ENCODE results near the gene RABL2B.

Gene RABL2B

GRCh38 chr22:50737728-50738648 is 45.4 kb downstream of the RABL2B start, which contains the start of gene ACR:
Gene ACR (plus strand): TSS chr22:50738204. CDS start chr22:50738236, 32 bp downstream.
- DNase-seq = no peak

GRCh38 chr22:50735739-50736030 is 47.8 kb downstream of the RABL2B start:
- DNase-seq = no peak

- no peak for DNase-seq
These were observed 48.3 kb downstream of the RABL2B start for GRCh38 chr22:50734986-50735738.

DNA sequence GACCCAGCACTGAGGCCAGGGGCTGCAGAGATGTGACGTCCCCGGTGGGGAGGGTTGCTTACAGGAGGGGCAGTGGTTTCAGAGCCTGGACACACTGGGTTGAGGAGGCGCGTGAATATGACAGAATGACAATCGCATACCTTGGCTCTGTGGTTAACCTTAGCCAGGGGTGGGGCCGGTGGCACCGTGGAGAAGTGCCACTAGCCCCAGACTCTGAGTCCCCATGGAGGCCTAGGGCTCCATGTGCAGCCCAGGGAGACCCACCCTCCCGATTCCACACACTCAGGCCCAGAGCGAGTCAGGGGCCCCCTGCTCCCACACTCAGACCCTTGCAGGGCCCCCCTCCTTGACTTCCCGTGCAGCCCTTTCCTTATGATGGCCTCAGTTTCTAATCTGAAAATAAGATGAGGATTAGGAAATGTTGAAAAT is 49.1 kb downstream of the RABL2B start:
- DNase-seq = no peak

DNA sequence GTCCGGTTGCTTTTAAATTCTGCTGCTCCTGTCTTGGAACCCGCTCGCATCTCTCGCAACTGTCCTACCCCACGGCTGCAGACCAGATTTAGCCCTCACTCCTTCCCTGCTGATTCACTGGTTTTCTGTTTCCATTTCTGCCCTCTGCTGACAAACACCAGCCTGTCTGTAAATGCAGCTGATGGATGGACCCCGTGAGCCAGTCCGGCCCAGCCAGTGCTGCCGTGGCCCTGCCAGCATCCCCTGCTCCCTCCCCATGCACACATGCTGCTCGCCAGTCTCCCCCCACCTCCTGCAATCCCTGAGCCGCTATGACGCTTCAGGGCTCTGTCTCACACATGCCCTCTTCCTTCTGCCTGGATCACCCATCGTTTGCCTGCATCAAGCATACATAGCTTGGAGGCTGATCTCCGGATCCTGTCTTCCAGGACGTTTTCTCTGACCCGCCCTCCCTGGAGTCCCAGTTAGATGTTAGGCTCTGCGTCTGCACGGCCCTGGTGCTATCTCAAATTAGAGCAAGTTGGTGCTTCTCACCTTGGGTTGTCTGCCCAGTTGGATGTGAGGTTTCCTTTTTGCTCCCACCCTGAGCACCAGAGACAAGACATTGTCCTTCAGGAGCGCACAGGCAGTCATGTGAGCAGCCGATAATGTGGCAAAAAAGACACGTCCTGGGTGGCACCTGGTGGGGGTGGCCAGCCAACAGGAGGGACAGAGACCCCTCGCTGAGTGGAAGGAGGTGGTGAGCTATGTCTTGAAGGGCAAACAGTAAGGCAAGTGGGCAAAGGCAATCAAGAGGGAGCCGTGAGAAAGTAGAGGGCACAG is 49.7 kb downstream of the RABL2B start:
- no peak for DNase-seq

DNA sequence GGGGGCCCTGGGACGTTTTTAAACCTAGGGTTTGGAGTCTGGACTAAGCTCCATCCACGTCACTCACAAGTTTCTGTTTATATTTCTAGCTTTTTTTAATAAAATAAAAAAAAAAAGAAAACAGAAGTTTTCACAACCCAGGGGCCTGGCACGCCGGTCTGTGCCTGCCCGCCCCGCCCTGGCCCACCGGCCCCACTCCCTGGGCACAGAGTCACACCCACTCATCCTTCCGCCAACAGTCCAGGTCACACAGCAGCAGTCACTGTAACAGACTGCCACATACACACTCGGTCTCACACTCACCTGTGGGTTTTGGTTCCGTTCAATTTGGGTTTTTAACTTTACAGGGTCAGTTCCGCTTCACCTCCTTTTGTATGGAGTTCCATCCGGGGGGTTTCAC is 50.8 kb downstream of the RABL2B start:
- DNase-seq = no peak

DNA sequence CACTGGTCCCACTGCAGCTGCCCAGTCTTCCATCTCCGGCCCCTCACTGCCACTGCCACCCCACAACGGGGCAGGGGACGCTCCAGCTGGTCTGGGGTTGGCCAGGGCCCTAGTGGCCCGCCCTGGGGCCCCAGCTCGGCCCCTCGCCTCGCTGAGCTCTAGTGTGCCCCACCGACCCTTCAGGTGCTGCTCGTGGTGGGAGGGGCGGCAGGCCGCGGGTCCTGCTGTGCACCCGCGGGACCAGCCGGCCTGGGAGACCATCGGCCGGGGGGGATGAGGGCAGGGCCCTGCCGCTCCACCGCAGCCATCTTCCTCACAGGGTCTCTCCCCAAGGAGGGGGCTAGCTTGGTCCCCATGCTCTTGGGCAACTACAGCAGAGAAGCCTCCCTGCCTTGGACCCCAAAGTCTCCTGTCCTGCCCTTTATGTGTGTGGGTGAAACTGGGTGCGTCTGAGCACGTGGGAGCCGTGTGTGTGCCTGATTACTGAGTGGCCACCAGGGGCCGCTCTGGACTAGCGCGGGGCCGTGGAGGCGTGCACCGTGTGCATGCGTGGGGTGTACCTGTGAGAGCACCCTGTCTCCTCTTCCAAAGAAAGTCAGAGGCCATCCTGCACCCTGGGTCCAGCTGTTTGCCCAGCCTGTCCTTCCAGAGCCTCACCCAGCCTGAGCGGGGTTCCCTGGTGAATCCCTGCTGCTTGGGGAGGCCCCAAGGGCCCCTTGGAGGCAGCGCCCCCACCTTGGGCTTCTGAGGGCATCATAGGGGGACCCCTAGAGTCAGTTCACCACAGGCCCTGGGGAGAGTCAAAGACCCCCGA is 51.4 kb downstream of the RABL2B start:
- DNase-seq = no peak

DNA sequence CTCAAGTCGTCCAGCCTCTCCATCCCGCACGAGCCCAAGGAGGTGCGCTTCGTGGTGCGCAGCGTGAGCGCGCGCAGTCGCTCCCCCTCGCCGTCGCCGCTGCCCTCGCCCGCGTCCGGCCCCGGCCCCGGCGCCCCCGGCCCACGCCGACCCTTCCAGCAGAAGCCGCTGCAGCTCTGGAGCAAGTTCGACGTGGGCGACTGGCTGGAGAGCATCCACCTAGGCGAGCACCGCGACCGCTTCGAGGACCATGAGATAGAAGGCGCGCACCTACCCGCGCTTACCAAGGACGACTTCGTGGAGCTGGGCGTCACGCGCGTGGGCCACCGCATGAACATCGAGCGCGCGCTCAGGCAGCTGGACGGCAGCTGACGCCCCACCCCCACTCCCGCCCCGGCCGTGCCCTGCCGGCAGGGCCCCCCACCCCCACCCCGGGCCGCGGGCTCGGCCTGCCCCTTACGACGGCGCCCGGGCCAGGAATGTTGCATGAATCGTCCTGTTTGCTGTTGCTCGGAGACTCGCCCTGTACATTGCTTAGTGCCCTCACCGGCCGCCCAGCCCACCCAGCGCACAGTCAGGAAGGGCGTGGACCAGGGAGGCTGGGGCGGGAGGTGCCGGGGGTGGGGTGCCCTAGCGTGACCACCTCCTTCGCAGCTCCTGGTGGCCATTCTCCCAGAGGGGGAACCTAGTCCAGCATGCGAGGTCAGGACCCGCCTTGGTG is 52.3 kb downstream of the RABL2B start:
- no peak for DNase-seq

DNA sequence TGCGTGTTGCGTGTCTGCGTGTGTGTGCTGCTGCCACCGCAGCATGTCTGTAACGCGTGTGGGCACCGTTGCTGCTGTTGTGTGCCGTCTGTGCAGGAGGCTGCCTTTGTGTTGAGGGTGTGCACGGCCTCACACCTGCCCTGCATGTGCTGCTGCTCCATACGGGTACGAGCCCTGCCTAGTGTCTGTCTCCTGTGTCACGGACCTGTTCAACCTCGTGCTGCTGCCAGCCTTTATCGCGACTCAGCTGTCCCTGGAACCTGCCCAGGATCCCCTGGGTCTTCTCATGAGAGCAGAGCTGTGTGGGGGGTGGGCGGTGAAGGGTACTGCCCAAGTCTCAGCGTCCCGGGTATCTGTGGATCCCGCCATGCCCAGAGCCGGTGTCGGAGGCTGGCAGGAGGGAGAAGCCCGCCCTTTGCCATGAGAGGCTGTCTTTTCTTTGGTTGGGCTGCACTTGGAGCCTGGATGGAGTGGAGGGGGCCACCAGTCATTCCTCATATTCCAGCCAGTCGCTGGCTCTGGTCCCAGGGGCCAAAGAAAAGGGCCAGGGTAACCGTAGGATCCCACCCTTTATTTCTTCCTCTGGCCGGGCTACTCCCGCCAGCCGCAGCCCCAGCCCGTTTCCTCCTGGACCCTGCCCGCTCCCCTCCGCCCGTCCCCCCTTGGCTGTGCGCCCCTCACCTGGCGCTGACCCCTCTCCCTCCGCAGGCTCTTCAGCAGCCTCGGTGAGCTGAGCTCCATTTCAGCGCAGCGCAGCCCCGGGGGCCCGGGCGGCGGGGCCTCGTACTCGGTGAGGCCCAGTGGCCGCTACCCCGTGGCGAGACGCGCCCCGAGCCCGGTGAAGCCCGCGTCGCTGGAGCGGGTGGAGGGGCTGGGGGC is 53.2 kb downstream of the RABL2B start:
- no peak for DNase-seq

- DNase-seq = no peak
These were observed 53.9 kb downstream of the RABL2B start for GRCh38 chr22:50729391-50730012.

GRCh38 chr22:50728523-50728931 is 54.9 kb downstream of the RABL2B start:
- DNase-seq = no peak

- no peak for DNase-seq
These were observed 55.5 kb downstream of the RABL2B start for GRCh38 chr22:50727678-50728522.

- DNase-seq = no peak
These were observed 56.6 kb downstream of the RABL2B start for GRCh38 chr22:50726643-50727340.

DNA sequence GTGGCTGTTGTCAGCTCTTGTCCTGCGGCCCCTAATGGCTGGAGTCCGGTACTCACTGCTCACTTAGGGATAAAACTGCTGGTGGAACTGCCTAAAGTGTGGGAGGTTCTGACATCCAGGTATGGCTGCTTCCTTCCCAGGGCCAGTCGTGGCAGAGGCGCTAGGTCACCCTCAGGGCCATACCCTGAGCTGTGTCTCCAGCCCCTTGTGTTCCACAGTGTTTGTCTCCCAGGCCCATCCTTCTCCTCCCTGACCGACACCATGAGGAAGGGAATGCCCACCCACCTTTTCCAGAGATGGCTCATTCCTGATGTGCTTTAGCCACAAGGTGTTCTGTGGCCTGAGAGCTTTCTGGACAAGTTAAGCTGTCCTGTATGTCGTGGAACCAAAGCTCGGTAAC is 57.8 kb downstream of the RABL2B start:
- DNase-seq = no peak

GRCh38 chr22:50724616-50725015 is 58.8 kb downstream of the RABL2B start:
- DNase-seq = no peak

- DNase-seq = no peak
These were observed 59.4 kb downstream of the RABL2B start for GRCh38 chr22:50723991-50724390.

DNA sequence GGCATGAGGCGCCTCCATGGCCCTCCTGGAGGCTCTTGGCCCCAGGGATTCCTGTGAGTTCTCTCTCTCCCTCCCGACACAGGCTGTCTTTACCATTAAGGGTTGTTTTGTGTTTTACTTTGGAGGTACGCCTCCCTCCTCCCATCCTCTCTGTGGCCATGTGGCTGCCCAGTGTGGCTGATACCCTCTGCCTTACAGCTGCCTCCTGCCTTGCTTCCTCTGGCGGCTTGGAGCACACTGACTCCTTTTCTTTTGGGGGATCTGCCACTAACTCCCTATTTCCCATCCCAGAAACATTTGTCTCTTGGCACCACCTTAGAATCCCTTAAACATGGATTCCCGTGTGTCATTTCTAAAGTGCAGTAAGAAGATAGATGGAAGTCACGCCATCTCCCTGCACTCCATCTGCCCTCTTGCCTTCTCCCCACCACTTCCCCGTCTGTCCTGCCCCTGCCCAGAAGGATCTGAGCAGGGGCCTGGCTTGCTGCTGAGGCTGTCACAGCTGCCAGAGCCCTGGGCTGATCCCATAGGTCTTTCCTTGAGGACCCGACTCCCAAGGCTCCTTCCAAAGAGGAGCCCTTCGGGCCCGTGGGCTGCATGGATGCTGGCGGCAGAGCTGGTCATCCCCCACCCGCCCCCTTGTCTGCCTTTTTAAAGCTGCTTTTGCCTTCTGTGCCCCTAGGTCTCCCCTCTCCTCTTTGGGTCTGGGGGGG is 60.6 kb downstream of the RABL2B start:
- no peak for DNase-seq
